ENCODE measurements around the gene FAM53B.

Gene FAM53B

DNA sequence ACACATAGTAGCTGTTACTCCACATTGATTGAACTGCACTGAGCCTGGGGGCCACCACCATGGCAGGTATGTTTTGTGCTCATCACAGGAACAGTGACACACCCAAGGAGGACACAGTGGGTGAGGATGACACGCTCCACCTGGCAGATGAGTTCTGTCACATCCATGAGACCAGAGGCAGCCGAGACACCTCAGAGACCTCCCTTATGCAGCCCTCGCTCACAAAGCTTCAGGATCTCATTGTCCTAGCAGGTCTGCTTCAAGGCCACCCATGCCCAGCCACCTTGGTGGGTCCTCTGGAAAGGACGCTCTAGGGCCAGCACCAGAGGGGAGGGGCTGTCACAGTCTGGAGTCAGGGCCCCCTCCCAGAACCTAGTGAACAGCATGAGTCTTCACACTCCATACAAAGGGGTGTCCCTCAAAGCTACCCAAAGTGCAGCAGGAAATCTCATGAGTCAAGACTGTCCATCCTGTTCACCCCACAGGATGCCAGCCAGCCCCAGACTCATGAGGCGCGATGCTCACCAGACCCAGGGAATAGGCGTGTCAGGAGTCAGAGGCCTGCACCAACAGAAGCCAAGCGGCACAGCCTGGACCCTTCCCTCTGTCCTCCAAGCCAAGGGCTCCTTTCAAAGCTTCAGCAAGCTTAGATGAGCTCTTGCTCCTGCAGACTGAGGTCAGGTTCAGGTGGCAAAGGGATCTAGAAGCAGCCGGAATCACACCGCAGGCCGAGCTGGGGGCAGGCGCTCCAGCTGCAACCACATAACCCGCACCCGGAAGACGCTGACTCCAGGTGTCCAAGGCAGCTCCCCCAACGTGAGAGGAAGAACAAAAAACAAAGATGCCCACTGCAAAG lies 9.6 kb downstream of the FAM53B start:
- peaks cover 0 to 39% of the 10 kb centered on the region in 2 experiments; a peak in 1 of 3 replicates for H3K36me3 ChIP-seq (ENCODE audit: control insufficient read depth in 2 of 2, insufficient read depth in 1 of 2, low read length in 2 of 2)
- POLR2A ChIA-PET, result no interaction called here
- no peaks in the 10 kb centered on the region for H3K9me3 ChIP-seq (ENCODE audit: control insufficient read depth, insufficient read depth, low read depth, low read length)
- CTCF ChIA-PET, result interaction anchor here (1.0 kb wide), 1 partner anchor 11 kb away, joined by 3 read pairs; no protein-coding TSS in a partner anchor
- TF ChIP-seq, protein P1, sequence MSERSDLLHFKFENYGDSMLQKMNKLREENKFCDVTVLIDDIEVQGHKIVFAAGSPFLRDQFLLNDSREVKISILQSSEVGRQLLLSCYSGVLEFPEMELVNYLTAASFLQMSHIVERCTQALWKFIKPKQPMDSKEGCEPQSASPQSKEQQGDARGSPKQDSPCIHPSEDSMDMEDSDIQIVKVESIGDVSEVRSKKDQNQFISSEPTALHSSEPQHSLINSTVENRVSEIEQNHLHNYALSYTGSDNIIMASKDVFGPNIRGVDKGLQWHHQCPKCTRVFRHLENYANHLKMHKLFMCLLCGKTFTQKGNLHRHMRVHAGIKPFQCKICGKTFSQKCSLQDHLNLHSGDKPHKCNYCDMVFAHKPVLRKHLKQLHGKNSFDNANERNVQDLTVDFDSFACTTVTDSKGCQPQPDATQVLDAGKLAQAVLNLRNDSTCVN (tag by site-specific recombination; optimal IDR thresholded peaks at IDR 0.05), result no peak
- no peak for TF ChIP-seq SP3 (tag by site-specific recombination; IDR thresholded peaks at IDR 0.05)
- TF ChIP-seq ZNF404 (tag by site-specific recombination; IDR thresholded peaks at IDR 0.05), result no peak
- TF ChIP-seq, protein P2, sequence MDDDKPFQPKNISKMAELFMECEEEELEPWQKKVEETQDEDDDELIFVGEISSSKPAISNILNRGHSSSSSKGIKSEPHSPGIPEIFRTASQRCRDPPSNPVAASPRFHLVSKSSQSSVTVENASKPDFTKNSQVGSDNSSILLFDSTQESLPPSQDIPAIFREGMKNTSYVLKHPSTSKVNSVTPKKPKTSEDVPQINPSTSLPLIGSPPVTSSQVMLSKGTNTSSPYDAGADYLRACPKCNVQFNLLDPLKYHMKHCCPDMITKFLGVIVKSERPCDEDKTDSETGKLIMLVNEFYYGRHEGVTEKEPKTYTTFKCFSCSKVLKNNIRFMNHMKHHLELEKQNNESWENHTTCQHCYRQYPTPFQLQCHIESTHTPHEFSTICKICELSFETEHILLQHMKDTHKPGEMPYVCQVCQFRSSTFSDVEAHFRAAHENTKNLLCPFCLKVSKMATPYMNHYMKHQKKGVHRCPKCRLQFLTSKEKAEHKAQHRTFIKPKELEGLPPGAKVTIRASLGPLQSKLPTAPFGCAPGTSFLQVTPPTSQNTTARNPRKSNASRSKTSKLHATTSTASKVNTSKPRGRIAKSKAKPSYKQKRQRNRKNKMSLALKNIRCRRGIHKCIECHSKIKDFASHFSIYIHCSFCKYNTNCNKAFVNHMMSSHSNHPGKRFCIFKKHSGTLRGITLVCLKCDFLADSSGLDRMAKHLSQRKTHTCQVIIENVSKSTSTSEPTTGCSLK (tag by site-specific recombination; IDR thresholded peaks at IDR 0.05), result no peak
- TF ChIP-seq BCL11B (tag by site-specific recombination; IDR thresholded peaks at IDR 0.05; ENCODE audit: low read depth), result no peak
- no peak for TF ChIP-seq ZNF416 (tag by site-specific recombination; IDR thresholded peaks at IDR 0.05)
- TF ChIP-seq ZNF560 (tag by site-specific recombination; IDR thresholded peaks at IDR 0.05; ENCODE audit: borderline replicate concordance), result no peak
- TF ChIP-seq ZNF529 (tag by site-specific recombination; IDR thresholded peaks at IDR 0.05; ENCODE audit: insufficient replicate concordance), result no peak
- no peak for TF ChIP-seq ZNF223 (tag by site-specific recombination; IDR thresholded peaks at IDR 0.05)
- TF ChIP-seq ZNF658 (tag by site-specific recombination; IDR thresholded peaks at IDR 0.05), result no peak
- no peak for TF ChIP-seq ZNF843 (tag by site-specific recombination; IDR thresholded peaks at IDR 0.05)
- no peak for TF ChIP-seq ZNF121 (tag by site-specific recombination; IDR thresholded peaks at IDR 0.05)
- no peak for TF ChIP-seq HOXA7 (CRISPR knock-in tag; IDR thresholded peaks at IDR 0.05; ENCODE audit: borderline replicate concordance)
- no peak for TF ChIP-seq TSHZ1 (tag by site-specific recombination; IDR thresholded peaks at IDR 0.05; ENCODE audit: borderline replicate concordance)
- no peak for TF ChIP-seq ZNF629 (tag by site-specific recombination; IDR thresholded peaks at IDR 0.05)
- no peak for TF ChIP-seq SALL2 (tag by site-specific recombination; IDR thresholded peaks at IDR 0.05; ENCODE audit: borderline replicate concordance)
- no peak for TF ChIP-seq ZNF2 (tag by site-specific recombination; IDR thresholded peaks at IDR 0.05)
- no peak for TF ChIP-seq ZNF561 (tag by site-specific recombination; IDR thresholded peaks at IDR 0.05; ENCODE audit: borderline replicate concordance)
- peaks cover 3% of the 10 kb centered on the region; the same call in 1 of the 2 replicates for H3K4me1 ChIP-seq (ENCODE audit: control insufficient read depth, insufficient read depth, low read length)
- no peak overlapping the region for H3K4me3 ChIP-seq (ENCODE audit: low read depth, low read length)
- H3K27ac ChIP-seq (ENCODE audit: extremely low read depth, low read depth, low read length), result no peak overlapping the region
